NCI-H510A (cell line): Measurements from ENCODE around the gene CCN2.
"Not testable (repeated sequence)": the region's sequence is repeated elsewhere in the genome, so short reads cannot be mapped to it uniquely, and the experiment has no call there.

Experiments used
- DNase-seq: peaks from one replicate; lab custom pipeline; 2025; lab: John Stamatoyannopoulos, UW

CCN2 gene

DNA sequence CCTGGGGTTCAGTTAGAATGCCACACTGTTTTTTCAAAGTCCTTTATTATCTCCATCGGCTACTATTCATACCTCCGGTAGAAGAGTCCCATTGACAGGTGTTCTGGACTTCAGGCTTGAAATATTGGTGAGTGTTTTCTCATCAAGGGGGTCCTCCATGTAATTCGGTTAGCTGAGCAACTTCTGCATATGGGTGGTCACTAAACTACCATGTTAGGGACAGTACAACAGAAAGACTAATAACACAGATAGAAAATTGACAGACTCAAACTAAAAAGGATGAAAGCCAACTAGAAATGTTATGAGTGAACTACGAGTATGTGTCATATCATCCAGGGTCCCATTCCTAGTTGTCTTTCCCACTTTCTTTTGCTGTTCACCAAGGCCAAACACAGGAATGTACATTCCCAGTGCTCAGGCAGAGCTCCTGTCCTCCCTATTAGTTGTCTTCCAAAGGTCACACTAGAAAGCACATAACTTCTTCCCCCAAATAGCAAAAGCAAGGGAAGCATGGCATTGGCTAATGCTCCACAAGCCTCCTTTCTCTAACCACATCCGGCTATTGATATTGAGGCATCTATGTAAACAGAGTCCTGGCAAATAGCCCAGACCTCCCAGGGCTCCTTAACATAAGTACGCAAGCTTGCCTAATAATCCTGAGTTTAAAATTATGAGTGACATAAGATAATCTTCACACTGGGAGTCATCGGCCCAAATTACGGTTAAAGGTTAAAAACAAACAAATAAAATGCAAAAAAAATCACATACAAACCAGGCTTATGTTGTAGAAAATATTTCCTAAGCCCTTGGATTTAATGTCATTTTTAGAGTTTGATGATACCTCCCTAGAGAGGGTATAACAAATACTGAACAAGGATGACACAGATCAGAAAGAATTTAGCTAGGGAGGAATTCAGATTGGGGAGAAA lies 13.2 kb downstream of the CCN2 start:
- DNase-seq, result no peak

GRCh38 chr6:131937226-131937625 lies 13.9 kb downstream of the CCN2 start:
- DNase-seq, result no peak

GRCh38 chr6:131936156-131936555 lies 15.0 kb downstream of the CCN2 start:
- DNase-seq, result no peak

DNA sequence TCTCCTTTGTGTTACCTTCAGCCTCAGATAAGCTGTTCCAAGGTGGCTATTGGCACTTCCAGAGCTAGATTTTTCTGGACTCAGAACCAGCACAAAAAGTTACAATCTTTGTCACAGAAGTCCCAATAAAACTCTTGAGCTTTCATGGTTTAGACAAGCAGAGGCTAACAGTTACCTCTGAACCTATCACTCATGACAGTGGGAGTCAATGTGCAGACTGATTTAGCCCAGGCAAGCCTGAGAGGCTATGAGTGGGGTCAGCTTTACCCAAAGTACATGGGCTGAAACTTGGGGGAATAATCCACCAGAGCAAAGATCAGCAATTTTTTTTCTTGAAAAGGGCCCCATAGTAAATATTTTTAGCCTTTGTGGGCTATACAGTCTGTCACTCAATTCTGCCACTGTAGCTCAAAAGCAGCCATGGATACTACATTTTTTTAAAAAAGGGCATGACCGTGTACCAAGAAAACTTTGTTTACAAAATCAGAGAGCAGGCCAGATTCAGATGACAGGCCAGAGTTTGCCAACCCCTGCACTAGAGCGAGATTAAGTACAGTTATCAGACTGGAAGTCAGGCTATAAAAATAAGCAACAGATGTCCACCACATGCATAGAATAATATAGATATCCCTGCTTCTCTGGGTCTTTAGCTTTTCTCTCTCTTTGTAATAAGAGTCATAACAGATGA lies 20.0 kb downstream of the CCN2 start:
- no peak for DNase-seq

- no peak for DNase-seq
These were observed 21.2 kb downstream of the CCN2 start for GRCh38 chr6:131929976-131930375.

GRCh38 chr6:131929264-131929663 lies 21.9 kb downstream of the CCN2 start:
- DNase-seq, result no peak

- no peak for DNase-seq
These were observed 26.2 kb downstream of the CCN2 start for GRCh38 chr6:131924881-131925474.

- no peak for DNase-seq
These were observed 27.8 kb downstream of the CCN2 start for GRCh38 chr6:131923356-131923755.

DNA sequence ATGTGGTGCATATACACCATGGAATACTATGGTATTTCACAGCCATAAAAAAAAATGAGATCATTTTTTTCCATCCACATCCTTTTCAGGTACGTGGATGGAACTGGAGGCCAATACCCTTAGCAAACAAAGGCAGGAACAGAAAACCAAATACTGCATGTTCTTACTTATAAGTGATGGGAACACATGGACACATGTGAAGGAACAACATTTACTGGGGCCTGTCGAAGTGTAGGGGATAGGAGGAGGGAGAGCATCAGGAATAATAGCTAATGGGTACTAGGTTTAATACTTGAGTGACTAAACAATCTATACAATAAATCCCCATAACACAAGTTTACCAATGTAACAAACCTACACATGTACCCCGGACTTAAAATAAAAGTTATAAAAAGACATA lies 30.5 kb downstream of the CCN2 start:
- DNase-seq, result no peak

GRCh38 chr6:131918650-131919355 lies 32.4 kb downstream of the CCN2 start:
- no peak for DNase-seq

DNA sequence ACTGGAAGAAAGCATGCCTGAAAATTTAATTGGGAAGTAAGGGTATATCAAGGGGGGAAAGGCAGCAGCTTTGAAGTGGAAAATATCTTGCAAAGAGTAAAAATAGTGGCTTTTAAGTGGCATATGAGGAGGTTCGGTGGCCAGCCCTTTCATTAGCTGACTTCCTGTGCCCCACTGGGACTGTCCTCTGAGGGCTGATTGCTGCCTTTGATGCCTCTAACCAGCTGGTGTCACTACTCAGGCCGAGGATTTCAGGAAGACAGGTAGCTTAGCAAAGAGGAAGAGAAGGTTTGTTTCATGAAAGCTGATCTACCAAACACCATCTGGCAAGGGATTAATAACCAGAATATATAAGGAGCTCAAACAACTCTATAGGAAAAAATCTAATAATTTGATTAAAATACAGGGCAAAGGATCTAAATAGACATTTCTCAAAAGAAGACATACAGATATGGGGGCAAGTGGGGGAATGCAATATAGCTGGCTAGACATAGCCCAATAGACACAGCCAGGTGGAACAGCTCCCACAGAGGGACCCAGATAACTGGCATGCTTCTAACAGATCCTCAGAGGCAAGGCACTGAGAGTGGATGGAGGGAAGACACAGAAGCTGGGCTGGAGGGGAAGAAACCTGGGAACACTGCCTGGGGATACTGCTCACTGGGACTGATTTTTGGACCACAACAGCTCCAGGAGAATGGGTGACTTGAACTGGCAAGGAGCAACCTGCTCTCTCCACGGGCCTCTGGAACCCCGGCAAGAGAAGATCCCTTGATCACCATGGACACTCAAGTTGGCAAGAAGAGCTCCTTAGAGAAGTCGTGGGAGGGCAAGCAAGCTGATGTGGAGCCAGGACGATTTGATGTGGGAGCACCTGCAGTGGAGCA lies 33.2 kb downstream of the CCN2 start:
- DNase-seq, result no peak

GRCh38 chr6:131917318-131917717 lies 33.9 kb downstream of the CCN2 start:
- no peak for DNase-seq

GRCh38 chr6:131916847-131917246 lies 34.3 kb downstream of the CCN2 start:
- no peak for DNase-seq

GRCh38 chr6:131916091-131916796 lies 34.9 kb downstream of the CCN2 start:
- DNase-seq, result not testable (repeated sequence)

DNA sequence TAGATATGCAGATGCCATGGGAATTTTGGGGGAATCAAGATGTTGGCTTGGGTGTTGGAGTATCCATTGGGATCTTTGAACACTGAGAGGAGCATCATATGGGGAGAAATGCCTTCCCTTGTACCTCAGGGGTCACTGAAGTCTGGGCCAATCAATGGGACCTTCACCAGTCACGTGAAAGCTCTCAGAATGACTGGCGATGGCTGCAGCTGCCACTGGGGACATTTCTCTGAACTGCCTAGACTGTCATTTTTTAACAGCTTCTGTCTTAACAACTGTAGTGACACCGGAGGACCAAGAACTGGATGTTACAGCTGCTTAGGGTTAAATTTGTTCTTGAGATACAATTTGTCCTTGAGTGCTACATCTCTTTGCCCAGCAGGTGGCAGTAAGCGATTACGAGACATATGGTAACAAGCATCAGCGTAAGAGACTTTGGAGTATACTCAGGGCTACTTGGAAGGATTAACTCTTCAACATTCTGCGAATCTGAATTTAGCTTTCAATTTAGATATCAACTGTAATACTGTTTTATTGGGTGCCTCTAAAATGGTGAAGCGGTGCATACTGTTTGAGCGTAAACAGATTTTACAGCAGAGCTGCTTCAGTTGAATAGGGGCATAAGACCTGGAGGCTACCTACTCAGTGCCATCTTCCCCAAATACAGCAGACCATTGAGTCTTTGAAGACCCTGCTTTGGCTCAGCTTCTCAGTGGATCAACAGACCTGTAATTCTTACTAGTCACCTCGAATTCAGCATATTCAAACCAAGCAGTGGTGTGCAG lies 36.0 kb downstream of the CCN2 start:
- DNase-seq, result no peak

DNA sequence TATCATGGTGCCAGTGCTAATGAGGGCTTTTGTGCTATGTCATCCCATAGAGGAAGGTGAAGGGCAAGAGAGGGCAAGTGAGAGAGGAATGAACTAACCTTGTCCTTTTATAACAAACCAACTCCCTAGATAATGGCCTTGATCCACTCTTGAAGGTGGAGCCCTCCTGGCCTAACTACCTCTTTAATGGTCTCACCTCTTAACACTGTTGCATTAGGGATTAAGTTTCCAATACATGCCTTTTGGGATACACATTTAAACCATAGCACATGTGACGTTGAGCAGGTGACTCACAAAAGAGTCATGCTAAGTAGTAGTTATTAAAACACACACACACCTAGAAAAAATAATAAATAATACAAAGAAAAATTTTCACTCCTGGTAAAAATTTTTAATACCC lies 36.9 kb downstream of the CCN2 start:
- no peak for DNase-seq

- DNase-seq, result no peak
These were observed 39.2 kb downstream of the CCN2 start for GRCh38 chr6:131911951-131912350.

- DNase-seq, result no peak
These were observed 40.2 kb downstream of the CCN2 start for GRCh38 chr6:131910956-131911355.

- DNase-seq, result no peak
These were observed 41.0 kb downstream of the CCN2 start for GRCh38 chr6:131910219-131910589.
